Cardiac fibroblast (primary cell): ENCODE results near the gene DDX42.
"Not testable (repeated sequence)": the region's sequence is repeated elsewhere in the genome, so short reads cannot be mapped to it uniquely, and the experiment has no call there.

Experiments used
- DNase-seq, 2 donors: peaks; one replicate each; pipeline versions ENCODE4 v3.0.0 to v3.0.0-alpha.2; 2010; ENCODE audit warnings: low read depth in 2 of 2
- H3K4me3 ChIP-seq, 2 donors: replicated peaks in 1 of 2; 1 replicate in 1 of 2; 2 replicates in 1 of 2; pipeline ENCODE4 v1.5.1; 2011; ENCODE audit warnings: low read depth in 2 of 2, low read length in 2 of 2, mild to moderate bottlenecking in 2 of 2, moderate library complexity in 1 of 2
- TF ChIP-seq, protein P1 (sequence below): IDR thresholded peaks from one replicate; pipeline ENCODE4 v1.5.1; 2011; ENCODE audit warnings: low read depth, mild to moderate bottlenecking, low read length, inconsistent platforms

Gene DDX42

DNA sequence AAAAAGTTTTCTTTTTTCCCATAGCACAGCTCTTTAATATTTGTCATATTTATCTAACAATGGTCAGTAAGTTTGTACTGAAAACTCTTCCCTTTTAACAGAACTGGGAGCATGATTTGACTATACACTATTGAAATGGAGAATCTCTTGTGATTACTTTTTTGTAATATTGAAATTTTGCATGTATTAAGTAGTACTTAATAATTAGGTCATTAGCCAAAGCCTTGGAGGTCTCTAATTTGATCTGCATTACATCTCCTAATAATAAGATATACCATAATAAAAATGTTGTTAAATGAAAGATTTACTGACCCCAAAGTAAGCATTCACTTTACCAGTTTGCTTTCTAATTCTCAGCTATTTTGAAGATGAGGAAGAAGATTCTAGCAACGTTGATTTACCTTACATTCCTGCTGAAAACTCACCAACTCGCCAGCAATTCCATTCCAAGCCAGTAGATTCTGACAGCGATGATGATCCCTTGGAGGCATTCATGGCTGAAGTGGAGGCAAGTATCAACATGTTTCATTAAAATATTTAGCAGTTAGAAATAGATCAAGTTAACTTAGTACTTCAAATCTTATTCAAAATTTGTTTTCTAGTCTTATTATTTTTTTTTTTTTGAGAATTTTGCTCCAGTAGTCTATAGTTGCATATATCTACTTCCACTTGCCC, 18.2 kb downstream of the DDX42 start:
- TF ChIP-seq, protein P1, sequence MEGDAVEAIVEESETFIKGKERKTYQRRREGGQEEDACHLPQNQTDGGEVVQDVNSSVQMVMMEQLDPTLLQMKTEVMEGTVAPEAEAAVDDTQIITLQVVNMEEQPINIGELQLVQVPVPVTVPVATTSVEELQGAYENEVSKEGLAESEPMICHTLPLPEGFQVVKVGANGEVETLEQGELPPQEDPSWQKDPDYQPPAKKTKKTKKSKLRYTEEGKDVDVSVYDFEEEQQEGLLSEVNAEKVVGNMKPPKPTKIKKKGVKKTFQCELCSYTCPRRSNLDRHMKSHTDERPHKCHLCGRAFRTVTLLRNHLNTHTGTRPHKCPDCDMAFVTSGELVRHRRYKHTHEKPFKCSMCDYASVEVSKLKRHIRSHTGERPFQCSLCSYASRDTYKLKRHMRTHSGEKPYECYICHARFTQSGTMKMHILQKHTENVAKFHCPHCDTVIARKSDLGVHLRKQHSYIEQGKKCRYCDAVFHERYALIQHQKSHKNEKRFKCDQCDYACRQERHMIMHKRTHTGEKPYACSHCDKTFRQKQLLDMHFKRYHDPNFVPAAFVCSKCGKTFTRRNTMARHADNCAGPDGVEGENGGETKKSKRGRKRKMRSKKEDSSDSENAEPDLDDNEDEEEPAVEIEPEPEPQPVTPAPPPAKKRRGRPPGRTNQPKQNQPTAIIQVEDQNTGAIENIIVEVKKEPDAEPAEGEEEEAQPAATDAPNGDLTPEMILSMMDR = no peak
- DNase-seq = no peak
- no peak overlapping the region for H3K4me3 ChIP-seq

DNA sequence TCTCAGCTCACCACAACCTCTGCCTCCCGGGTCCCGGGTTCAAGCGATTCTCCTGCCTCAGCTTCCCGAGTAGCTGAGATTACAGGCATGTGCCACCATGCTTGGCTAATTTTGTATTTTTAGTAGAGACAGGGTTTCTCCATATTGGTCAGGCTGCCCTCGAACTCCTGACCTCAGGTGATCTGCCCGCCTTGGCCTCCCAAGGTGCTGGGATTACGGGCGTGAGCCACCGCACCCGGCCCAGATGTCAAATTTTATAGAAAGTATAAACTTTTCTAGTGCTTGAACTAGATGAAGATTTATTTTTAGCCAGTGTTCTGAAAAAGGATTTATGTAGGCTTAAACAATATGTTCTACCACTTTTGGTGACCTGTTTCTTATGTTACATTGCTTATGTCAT, 22.4 kb downstream of the DDX42 start:
- DNase-seq, H3K4me3 ChIP-seq: not testable (repeated sequence)

DNA sequence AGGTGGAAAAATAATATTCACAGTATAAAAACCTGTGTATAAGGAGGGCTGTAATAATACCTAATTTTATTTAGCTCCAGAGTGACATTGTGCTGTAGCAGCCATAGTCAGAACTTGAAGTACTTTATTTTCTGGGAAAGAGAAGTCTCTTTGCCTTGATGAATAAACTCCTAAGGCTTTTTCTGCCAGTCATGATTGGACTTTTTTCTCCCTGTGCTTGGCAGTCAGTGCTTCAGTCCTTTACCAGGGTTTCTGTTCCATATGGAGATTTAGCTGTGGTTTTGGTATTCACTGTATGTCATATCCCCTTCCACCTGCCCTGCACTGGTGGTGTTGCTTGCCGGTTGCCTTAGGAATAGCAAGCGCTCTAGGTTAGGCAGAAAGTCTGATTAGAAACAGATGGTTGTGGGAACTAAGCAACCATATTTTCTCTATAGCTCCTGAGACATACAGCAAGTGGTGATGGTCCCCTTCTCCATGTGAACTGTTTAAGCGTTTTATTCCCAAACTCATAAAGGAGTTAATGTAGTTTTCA, 24.7 kb downstream of the DDX42 start:
- DNase-seq = no peak
- H3K4me3 ChIP-seq = no peak overlapping the region
- TF ChIP-seq, protein P1 = no peak

DNA sequence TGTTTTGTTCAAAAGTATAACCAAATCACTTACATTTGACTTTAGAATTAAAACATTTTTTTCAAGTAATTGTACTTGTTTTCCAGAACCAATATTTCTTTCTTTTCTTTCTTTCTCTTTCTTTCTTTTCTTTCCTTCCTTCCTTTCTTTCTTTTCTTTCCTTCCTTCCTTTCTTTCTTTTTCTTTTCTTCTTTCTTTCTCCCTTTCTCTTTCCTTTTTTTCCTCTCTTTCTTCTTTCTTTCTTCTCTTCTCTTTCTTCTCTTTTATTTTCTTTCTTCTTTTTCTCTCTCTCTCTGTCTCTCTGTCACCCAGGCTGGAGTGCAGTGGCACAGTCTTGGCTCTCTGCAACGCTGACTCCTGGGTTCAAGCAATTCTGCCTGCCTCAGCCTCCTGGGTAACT, 26.8 kb downstream of the DDX42 start:
- no peak for DNase-seq
- TF ChIP-seq, protein P1 = no peak

DNA sequence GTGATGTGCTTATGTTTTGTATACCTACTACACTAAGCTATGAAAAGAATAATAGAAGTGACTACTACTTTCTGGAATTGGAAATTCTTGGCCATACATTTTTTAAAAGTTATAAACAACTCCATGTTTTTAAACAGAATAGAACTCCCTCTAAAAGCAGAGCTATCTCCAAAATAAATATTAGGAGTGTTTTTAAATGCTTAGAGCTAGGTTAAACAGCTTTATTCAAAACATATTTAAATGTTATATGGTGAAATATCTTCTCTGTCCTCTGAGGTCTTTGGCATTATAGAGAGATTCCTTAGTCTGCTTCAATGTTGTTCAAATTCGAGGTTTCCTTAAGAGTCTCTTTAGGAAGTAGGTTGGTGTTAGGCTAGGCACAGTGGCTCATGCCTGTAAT, 30.4 kb downstream of the DDX42 start:
- TF ChIP-seq, protein P1 = no peak
- no peak overlapping the region for H3K4me3 ChIP-seq
- DNase-seq = no peak

More for the DNA sequence above, 26.8 kb downstream of the DDX42 start:
- no peak overlapping the region for H3K4me3 ChIP-seq

DNA sequence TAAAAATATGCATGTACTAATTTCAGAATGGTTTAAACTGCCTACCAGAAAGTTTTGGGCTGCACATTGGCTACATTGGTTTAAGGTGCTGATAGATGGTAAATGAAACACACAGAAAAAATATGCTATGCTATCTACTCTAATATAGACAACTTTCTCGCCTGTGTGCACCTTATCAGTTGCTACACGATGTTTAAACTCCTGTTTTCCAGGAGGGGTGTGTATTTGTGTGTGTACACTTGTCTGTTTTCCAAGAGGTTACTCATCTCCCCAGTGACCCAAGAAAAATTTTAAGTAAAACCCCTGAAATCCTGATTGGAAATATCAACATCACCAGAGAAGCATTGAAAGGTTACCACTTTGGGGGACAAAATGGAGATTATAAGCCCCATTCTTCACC, 31.6 kb downstream of the DDX42 start:
- TF ChIP-seq, protein P1 = no peak
- H3K4me3 ChIP-seq = no peak overlapping the region
- peak in 1 of 2 donors; percentile 27 for DNase-seq

DNA sequence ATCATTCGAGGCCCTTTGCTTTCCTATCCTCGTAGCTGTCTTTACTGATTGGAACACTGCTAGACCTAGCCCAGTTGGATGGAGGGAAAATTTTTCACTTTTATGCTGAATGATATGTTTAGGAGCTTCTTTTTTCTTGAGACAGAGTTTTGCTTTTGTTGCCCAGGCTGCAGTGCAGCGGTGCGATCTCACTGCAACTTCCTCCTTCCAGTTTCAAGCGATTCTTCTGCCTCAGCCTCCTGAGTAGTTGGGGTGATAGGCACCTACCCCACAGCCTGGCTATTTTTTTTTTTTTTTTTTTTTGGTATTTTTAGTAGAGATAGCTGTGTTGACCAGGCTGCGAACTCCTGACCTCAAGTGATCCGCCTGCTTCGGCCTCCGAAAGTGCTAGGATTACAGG, 36.0 kb downstream of the DDX42 start:
- TF ChIP-seq, protein P1 = no peak
- no peak overlapping the region for H3K4me3 ChIP-seq
- no peak for DNase-seq
